Measurements from ENCODE around the gene ATG7.
A peak's percentile ranks its signal among the peaks of the same experiment; 100 is the strongest.

The ATG7 gene

GRCh38 chr3:11271986-11272904, at the start of gene ATG7:
Gene ATG7, plus strand, starts transcription at chr3:11272397. Its CDS starts 26,299 bp downstream, at chr3:11298696.
- DNase-seq = peak; percentile 94 to 97

- no peak for DNase-seq
These were observed 48.2 kb upstream of the ATG7 start for GRCh38 chr3:11224010-11224409.

GRCh38 chr3:11224870-11225229, 47.3 kb upstream of the ATG7 start:
- no peak for DNase-seq

DNA sequence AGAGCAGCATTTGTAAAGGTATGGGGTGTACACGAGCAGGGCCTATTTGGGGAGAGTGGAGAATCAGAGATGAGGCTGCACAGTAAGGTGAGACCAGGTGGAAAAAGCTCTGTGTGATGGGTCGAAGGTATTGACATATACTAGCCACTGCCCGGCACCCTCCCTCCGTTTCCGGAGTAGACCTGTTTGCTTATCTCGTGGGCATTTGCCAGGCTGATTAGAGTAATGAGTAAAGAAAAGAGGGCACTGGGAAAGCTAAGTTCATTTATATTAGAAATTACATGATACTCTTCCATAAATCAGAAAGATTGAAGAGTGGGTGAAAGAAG, 46.2 kb upstream of the ATG7 start:
- no peak for DNase-seq

DNA sequence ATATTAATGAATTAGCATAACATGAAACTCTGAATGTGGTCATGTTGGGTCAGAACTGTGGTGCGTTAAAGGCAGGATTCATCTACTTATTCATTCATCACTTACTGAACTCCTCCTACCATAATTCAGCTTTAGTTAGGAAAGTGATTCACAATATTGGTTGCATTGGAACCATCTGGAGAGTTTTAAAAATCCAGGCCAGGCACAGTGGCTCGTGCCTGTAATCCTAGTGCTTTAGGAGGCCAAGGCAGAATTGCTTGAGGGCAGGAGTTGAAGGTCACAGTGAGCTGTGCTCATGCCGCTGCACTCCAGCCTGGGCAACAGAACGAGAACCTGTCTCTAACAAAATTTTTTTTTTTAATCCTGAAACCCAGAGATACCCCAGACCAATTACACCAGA, 44.2 kb upstream of the ATG7 start:
- no peak for DNase-seq

DNA sequence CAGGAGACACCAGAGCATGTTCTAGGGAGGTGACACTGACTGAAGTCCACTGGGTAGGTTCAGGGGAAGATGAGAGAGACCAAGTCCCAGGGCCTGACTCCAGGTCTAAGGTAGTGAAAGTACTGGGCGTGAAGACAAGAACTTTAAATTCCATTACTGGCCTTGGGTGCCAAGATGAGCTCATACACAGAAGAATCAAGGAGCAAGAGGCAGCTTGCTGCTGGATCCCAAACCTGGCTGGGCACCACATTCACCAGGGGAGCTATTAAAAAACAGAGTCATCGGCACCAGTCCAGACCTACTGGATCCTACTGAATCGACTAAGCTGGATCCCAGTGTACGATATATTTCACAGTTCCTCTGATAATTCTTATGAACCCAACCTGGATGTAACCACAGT, 42.1 kb upstream of the ATG7 start:
- DNase-seq = no peak

DNA sequence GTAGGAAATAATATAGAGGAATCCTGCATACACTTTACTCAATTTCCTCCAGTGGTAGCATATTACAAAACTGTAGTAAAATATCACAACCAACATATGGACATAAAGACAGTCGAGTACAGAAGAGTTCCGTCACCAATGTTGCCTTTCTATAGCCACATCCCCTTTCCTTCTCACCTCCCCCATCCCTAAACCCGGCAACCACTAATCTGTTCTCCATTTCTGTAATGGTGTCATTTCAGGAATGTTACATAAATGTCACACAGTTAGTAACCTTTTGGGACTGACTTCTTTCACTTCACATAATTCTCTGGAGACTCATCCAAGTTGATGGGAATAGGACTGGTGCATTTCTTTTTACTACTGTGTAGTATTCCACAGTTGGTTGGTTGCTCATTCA, 41.4 kb upstream of the ATG7 start:
- DNase-seq = no peak

DNA sequence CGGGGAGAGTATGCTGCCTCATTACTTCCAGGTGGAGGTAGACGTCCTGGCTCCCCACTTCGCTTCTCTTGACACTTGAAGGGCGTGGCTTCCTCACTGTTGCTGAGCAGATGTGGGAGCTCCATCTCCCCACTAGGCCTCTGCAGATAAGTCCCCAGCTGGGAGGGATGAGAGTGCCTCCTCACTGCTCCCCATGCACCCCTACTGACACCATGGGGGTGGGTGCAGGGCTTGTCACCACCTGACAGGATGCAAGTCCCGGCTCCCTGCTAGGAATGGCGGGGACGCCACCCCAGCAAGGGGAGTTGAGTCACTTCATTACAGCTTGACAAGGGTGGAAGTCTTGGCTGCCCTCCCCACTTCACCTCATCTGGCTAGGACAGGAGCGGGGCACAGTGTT, 36.8 kb upstream of the ATG7 start:
- no peak for DNase-seq

GRCh38 chr3:11236588-11237461, 35.4 kb upstream of the ATG7 start:
- DNase-seq = peak in 1 of 2 experiments; percentile 63

DNA sequence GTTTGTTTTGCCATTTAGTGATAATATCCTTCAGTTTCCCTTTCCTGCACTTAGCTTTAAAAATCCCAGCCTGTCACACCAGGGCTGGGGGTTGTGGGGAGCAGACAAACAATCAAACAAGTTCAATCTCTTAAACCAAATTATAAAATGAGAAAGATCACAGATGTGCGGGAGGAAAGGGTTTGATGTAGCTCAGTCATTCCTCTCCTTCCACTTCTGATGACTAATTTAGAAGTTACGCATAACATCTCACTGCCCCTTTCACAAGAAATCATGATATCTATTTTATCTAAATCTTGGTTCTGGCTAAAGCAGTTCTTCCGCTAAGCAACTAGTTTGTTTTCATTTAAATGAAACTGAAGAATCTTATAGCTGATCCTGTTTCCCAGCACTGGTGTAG, 34.1 kb upstream of the ATG7 start:
- DNase-seq = peak; percentile 65 to 95

GRCh38 chr3:11238880-11239279, 33.3 kb upstream of the ATG7 start:
- DNase-seq = peak; percentile 80 to 92

- no peak for DNase-seq
These were observed 32.4 kb upstream of the ATG7 start for GRCh38 chr3:11239796-11240195.

DNA sequence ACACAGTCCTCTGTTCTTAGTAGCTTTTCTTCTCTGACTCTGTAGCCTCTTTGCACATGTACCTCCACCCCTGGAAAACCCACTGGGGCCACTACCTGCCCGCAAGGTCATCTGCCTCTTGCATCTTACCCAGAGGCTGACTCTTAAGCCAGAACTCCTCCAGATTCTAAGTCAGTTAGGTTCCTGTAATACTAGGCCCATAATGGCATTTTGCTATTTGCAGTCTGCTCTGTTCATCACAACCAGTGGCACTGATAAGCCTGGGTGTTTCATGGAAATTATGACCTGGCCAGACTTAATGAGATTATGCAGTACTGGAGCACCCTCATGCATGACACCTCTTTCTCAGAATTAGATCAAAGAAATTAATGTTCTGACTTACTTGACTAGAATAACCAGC, 31.7 kb upstream of the ATG7 start:
- no peak for DNase-seq

- peak in 1 of 2 experiments; percentile 63 for DNase-seq
These were observed 28.0 kb upstream of the ATG7 start for GRCh38 chr3:11244121-11244677.

GRCh38 chr3:11245276-11245675, 26.9 kb upstream of the ATG7 start:
- no peak for DNase-seq

DNA sequence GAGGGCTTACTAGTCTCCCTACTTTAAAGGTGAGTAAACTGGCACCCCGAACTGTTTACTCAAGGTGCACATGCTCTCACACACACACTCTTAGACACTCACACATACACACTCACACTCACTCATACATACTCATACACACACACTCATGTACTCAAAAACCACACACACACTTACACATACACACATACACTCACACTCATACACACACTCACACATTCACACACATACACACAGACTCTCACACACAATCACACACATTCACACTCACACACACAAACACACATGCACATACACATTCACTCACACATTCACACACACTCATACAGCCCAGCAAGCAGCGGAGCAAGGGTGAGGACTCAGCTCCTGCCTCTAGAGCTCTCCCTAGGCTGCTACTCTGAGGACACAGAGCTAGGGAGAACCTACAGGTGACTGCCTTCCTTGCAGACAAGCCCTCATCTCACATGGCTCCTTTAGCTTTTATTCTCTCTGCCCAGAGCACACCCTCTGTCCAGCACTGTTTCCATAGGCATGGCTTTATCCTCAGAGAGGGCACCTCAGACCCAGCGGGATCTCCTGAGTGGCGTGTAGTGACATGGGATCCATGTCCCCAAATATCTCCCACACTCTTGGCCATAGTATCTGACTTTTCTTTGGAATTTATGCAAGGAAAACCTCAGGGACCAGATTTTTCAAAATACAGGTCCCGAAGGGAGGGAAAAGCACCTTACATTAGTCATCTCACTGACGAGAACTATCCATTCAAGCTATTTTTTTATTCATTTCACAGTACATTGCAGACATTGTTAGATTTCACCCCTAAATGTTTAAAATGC, 26.2 kb upstream of the ATG7 start:
- no peak for DNase-seq

DNA sequence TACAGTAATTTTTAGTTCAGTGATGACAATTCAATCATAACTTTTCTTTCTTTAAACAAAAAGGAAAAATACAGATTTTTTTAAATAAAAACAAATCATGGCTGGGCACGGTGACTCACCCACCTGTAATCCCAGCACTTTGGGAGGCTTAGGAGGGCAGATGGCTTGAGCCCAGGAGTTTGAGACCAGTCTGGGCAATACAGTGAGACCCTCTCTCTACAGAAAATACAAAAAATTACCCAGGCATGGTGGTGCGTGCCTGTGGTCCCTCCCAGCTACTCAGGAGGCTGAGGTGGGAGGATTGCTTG, 25.6 kb upstream of the ATG7 start:
- DNase-seq = no peak

DNA sequence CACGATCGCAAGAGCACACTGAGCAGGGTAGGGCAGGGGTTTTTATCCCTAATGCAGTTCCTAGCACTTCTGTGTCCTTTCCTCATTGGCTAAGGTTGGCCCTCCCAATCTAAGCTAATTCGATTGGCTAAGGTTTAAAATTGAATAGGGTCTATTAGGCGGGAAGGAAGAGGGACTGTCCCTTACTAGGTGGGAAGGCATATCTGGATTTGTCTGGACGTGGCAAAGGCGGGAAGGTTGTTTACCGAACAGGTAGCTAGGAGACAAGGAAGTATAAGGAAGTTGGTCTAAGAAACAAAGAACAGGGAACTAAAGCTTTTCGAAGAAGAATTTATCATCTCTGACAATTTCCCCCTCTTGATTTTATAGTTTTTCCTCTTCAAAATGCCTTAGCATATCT, 24.8 kb upstream of the ATG7 start:
- no peak for DNase-seq

- DNase-seq = no peak
These were observed 23.6 kb upstream of the ATG7 start for GRCh38 chr3:11248596-11248995.

GRCh38 chr3:11250902-11251806, 21.0 kb upstream of the ATG7 start:
- DNase-seq = no peak

GRCh38 chr3:11251807-11252176, 20.4 kb upstream of the ATG7 start:
- DNase-seq = no peak

- no peak for DNase-seq
These were observed 17.3 kb upstream of the ATG7 start for GRCh38 chr3:11254876-11255275.

All from SW 1271 (cell line).